Islet precursor cell (in vitro differentiated cells): ENCODE measurements around the gene PTPRN2.
"Not testable (repeated sequence)": the region's sequence is repeated elsewhere in the genome, so short reads cannot be mapped to it uniquely, and the experiment has no call there.

Experiments used
- DNase-seq: peaks from one replicate; pipeline ENCODE4 v3.0.0-alpha.2; 2018

Gene PTPRN2

GRCh38 chr7:157675427-157675927 is 912.1 kb downstream of the PTPRN2 start:
- DNase-seq = peak; percentile 40

- peak; percentile 48 for DNase-seq
Observed at GRCh38 chr7:157674715-157675426, 912.8 kb downstream of the PTPRN2 start.

- DNase-seq = peak; percentile 32
Observed at GRCh38 chr7:157674027-157674714, 913.5 kb downstream of the PTPRN2 start.

- DNase-seq = no peak
Observed at GRCh38 chr7:157673573-157673972, 914.0 kb downstream of the PTPRN2 start.

GRCh38 chr7:157671358-157672255 is 916.0 kb downstream of the PTPRN2 start:
- peak; percentile 29 for DNase-seq

GRCh38 chr7:157670490-157671357 is 916.9 kb downstream of the PTPRN2 start:
- peak; percentile 88 for DNase-seq

GRCh38 chr7:157669768-157670351 is 917.8 kb downstream of the PTPRN2 start:
- DNase-seq = no peak

GRCh38 chr7:157668884-157669767 is 918.5 kb downstream of the PTPRN2 start:
- DNase-seq = no peak

- DNase-seq = no peak
Observed at GRCh38 chr7:157668221-157668883, 919.3 kb downstream of the PTPRN2 start.

GRCh38 chr7:157667731-157668130 is 919.9 kb downstream of the PTPRN2 start:
- no peak for DNase-seq

GRCh38 chr7:157667261-157667660 is 920.4 kb downstream of the PTPRN2 start:
- DNase-seq = no peak

- no peak for DNase-seq
Observed at GRCh38 chr7:157666530-157667040, 921.0 kb downstream of the PTPRN2 start.

GRCh38 chr7:157665634-157665988 is 922.0 kb downstream of the PTPRN2 start:
- DNase-seq = not testable (repeated sequence)

GRCh38 chr7:157664871-157665633 is 922.6 kb downstream of the PTPRN2 start:
- no peak for DNase-seq

GRCh38 chr7:157664034-157664433 is 923.6 kb downstream of the PTPRN2 start:
- DNase-seq = no peak

GRCh38 chr7:157662981-157663716 is 924.5 kb downstream of the PTPRN2 start:
- DNase-seq = no peak

GRCh38 chr7:157662110-157662791 is 925.4 kb downstream of the PTPRN2 start:
- no peak for DNase-seq

- no peak for DNase-seq
Observed at GRCh38 chr7:157661611-157661975, 926.0 kb downstream of the PTPRN2 start.
